ENCODE measurements around the gene SDK1. TPM values are rescaled to one million over a fixed set of nuclear protein-coding genes. Genes with fewer than 3 reads are reported as not detected.

The SDK1 gene
- total and polyA plus RNA-seq, 10 of the 15 experiments (the other 5 are each of a cell fraction or from before 2014, with no cell fraction given) = 0.14 to 0.33 TPM; not detected in 8

- no peak for TF ChIP-seq SKIL (IDR thresholded peaks at IDR 0.05; ENCODE audit: low read depth, poor library complexity, severe bottlenecking)
- no peak for TF ChIP-seq NFYB (IDR thresholded peaks at IDR 0.05; ENCODE audit: insufficient read depth, low read depth, low read length)
- no peak for TF ChIP-seq SUZ12 (IDR thresholded peaks at IDR 0.05; ENCODE audit: unreplicated experiment)
- TF ChIP-seq TCF12 (IDR thresholded peaks at IDR 0.05; ENCODE audit: low read depth, low read length) = no peak
- no peak for TF ChIP-seq YBX1 (IDR thresholded peaks at IDR 0.05)
- TF ChIP-seq GABPA (IDR thresholded peaks at IDR 0.05; ENCODE audit: low read depth) = no peak
- no peak for TF ChIP-seq IRF3 (IDR thresholded peaks at IDR 0.05)
- TF ChIP-seq NR2C2 (IDR thresholded peaks at IDR 0.05; ENCODE audit: borderline replicate concordance, control insufficient read depth, insufficient read length, low read depth) = no peak
- TF ChIP-seq JUNB (IDR thresholded peaks at IDR 0.05) = no peak
- no peak for TF ChIP-seq HSF1 (IDR thresholded peaks at IDR 0.05; ENCODE audit: low read depth, low read length)
- no peak for TF ChIP-seq SMARCA5 (IDR thresholded peaks at IDR 0.05)
- Histone ChIP-seq H2AFZ (ENCODE audit: control insufficient read depth, low read depth, low read length) (no peak overlapping the region), H3K36me3 (ENCODE audit: control insufficient read depth in 2 of 2, insufficient read depth in 2 of 2, low read length in 1 of 2) (no peaks in the 10 kb centered on the region), H4K20me1 (ENCODE audit: control insufficient read depth, insufficient read depth) (no peaks in the 10 kb centered on the region), H3K9ac (ENCODE audit: control insufficient read depth, insufficient read depth, low read length) (no peak overlapping the region), H3K27me3 (replicated peaks in 1 of 2; ENCODE audit: control insufficient read depth in 2 of 2, insufficient read depth in 2 of 2, low read length in 1 of 2) (no peaks in the 10 kb centered on the region), H3K79me2 (ENCODE audit: control insufficient read depth, insufficient read depth, low read length) (no peaks in the 10 kb centered on the region), H3K4me3 (no peak overlapping the region), H3K4me1 (ENCODE audit: control insufficient read depth, insufficient read depth, low read length) (no peaks in the 10 kb centered on the region), H3K4me2 (ENCODE audit: control insufficient read depth, insufficient read depth) (no peak overlapping the region), H3K9me3 (replicated peaks; ENCODE audit: control insufficient read depth, insufficient read depth, low read length) (no peaks in the 10 kb centered on the region; the same call in 2 of the 3 replicates), H3K27ac (ENCODE audit: control insufficient read depth, insufficient read depth) (no peak overlapping the region)
- intact Hi-C loops (cut with micrococcal nuclease; ENCODE audit: unreplicated experiment) (no loop called here), in situ Hi-C loops (cut with MboI) (no loop called here)
- CTCF ChIA-PET = no interaction called here
- BruUV-seq (replicated peaks) = no TSS peak
- WGBS (ENCODE audit: insufficient coverage, insufficient replicate concordance, low lambda C conversion rate, missing lambda C conversion rate) = 64% methylated on average over 13 of the region's 13 CpGs
- POLR2A ChIA-PET = no interaction called here
- RAD21 ChIA-PET (ENCODE audit: unreplicated experiment) = no interaction called here
- no peak for DNase-seq (ENCODE audit: low read depth, low spot score)
- no peak for FAIRE-seq
- SMC1A ChIA-PET (ENCODE audit: uncharacterized antibody, unreplicated experiment) = no interaction called here
- ATAC-seq = no peak
These were observed 772.7 kb downstream of the SDK1 start for GRCh38 chr7:4073750-4074149.

Data from GM12878 (cell line).